HEK293 (cell line): ENCODE data around the gene OVCH2.

Source experiments
- CTCF ChIA-PET: fragments of 350-600 bp; formaldehyde crosslinking; extraction: SDS; loops from one replicate; lab custom pipeline; 2021; ENCODE audit warnings: antibody characterized with exemption; lab: Yijun Ruan, JAX
- POLR2A ChIA-PET: fragments of 300-600 bp; formaldehyde crosslinking; extraction: SDS; loops from one replicate; lab custom pipeline; 2020; ENCODE audit warnings: antibody characterized with exemption, inconsistent platforms; lab: Yijun Ruan, JAX
- H3K27ac ChIP-seq: fragments of 200-500 bp; sonication (Bioruptor generic); 2 replicates; pipeline ENCODE4 v1.5.1; 2014; ENCODE audit warnings: low read depth, low read length, control low read depth, inconsistent platforms; ENCODE audit errors: extremely low read depth
- H3K36me3 ChIP-seq, 2 experiments: fragments of 200-500 bp in 1 of 2; sonication (Bioruptor generic) in 1 of 2; 1 replicate in 1 of 2; 2 replicates in 1 of 2; pipeline ENCODE4 v1.5.1; 2014 to 2017; ENCODE audit warnings: inconsistent platforms in 2 of 2, low read length in 2 of 2; ENCODE audit not compliant: control insufficient read depth in 2 of 2, insufficient read depth in 1 of 2
- H3K4me1 ChIP-seq: fragments of 200-500 bp; sonication (Bioruptor generic); 2 replicates; pipeline ENCODE4 v1.5.1; 2014; ENCODE audit warnings: mild to moderate bottlenecking, low read length, inconsistent platforms; ENCODE audit not compliant: control insufficient read depth, insufficient read depth
- H3K4me3 ChIP-seq: 2 replicates; pipeline ENCODE4 v1.5.1; 2011; ENCODE audit warnings: low read depth, mild to moderate bottlenecking, control low read depth, low read length, moderate library complexity
- H3K9me3 ChIP-seq: fragments of 200-500 bp; sonication (Bioruptor generic); 2 replicates; pipeline ENCODE4 v1.5.1; 2014; ENCODE audit warnings: low read depth, low read length, inconsistent platforms; ENCODE audit not compliant: control insufficient read depth, insufficient read depth
- GFI1B ChIP-seq: fragments of 450-650 bp; formaldehyde crosslinking; IDR thresholded peaks from 2 replicates; pipeline ENCODE4 v1.5.1; 2016; ENCODE audit warnings: missing biosample characterization, missing genetic modification characterization
- KLF16 ChIP-seq: fragments of 450-650 bp; formaldehyde crosslinking; IDR thresholded peaks from 2 replicates; pipeline ENCODE4 v1.5.1; 2017; ENCODE audit warnings: missing biosample characterization, missing genetic modification characterization
- SALL2 ChIP-seq: fragments of 450-650 bp; formaldehyde crosslinking; IDR thresholded peaks from 2 replicates; pipeline ENCODE4 v1.5.0; 2017; ENCODE audit warnings: missing biosample characterization, mild to moderate bottlenecking, missing genetic modification characterization, borderline replicate concordance
- TRIM28 ChIP-seq: IDR thresholded peaks from 2 replicates; pipeline ENCODE4 v1.6.1; 2011; ENCODE audit warnings: low read length, control low read depth, borderline replicate concordance
- ZBTB7A ChIP-seq: fragments of 450-650 bp; formaldehyde crosslinking; IDR thresholded peaks from 2 replicates; pipeline ENCODE4 v1.5.1; 2016; ENCODE audit warnings: low read depth, missing biosample characterization, missing genetic modification characterization
- ZFP41 ChIP-seq: fragments of 450-650 bp; formaldehyde crosslinking; IDR thresholded peaks from 2 replicates; pipeline ENCODE4 v1.5.1; 2016; ENCODE audit warnings: missing biosample characterization, missing genetic modification characterization, borderline replicate concordance
- ZNF202 ChIP-seq: fragments of 450-650 bp; formaldehyde crosslinking; IDR thresholded peaks from 2 replicates; pipeline ENCODE4 v1.5.1; 2016; ENCODE audit warnings: missing biosample characterization, missing genetic modification characterization, borderline replicate concordance
- ZNF223 ChIP-seq: fragments of 450-650 bp; formaldehyde crosslinking; IDR thresholded peaks from 2 replicates; pipeline ENCODE4 v1.5.1; 2016; ENCODE audit warnings: missing biosample characterization, missing genetic modification characterization
- ZNF266 ChIP-seq: fragments of 450-650 bp; formaldehyde crosslinking; IDR thresholded peaks from 2 replicates; pipeline ENCODE4 v1.5.1; 2016; ENCODE audit warnings: missing biosample characterization, missing genetic modification characterization, low read depth
- ZNF654 ChIP-seq: fragments of 450-650 bp; formaldehyde crosslinking; IDR thresholded peaks from 2 replicates; pipeline ENCODE4 v1.5.1; 2016; ENCODE audit warnings: low read depth, missing biosample characterization, missing genetic modification characterization
- ZNF76 ChIP-seq: fragments of 450-650 bp; formaldehyde crosslinking; IDR thresholded peaks from 2 replicates; pipeline ENCODE4; 2016; ENCODE audit warnings: low read depth, missing biosample characterization, missing genetic modification characterization, borderline replicate concordance
- ZNF791 ChIP-seq: fragments of 450-650 bp; formaldehyde crosslinking; IDR thresholded peaks from 2 replicates; pipeline ENCODE4 v1.5.1; 2016; ENCODE audit warnings: missing biosample characterization, missing genetic modification characterization
- TF ChIP-seq, protein P1 (sequence below): fragments of 450-650 bp; formaldehyde crosslinking; IDR thresholded peaks from 2 replicates; pipeline ENCODE4 v1.5.1; 2016; ENCODE audit warnings: missing biosample characterization, missing genetic modification characterization, borderline replicate concordance
- TF ChIP-seq, protein P2 (sequence below): fragments of 450-650 bp; formaldehyde crosslinking; IDR thresholded peaks from 2 replicates; pipeline ENCODE4 v1.5.1; 2017; ENCODE audit warnings: missing biosample characterization, missing genetic modification characterization
- TF ChIP-seq, protein P3 (sequence below): fragments of 450-650 bp; formaldehyde crosslinking; IDR thresholded peaks from 2 replicates; pipeline ENCODE4 v1.5.1; 2016; ENCODE audit warnings: missing biosample characterization, missing genetic modification characterization, borderline replicate concordance
- TF ChIP-seq, protein P4 (sequence below): fragments of 450-650 bp; formaldehyde crosslinking; IDR thresholded peaks from 2 replicates; pipeline ENCODE4 v1.5.1; 2016; ENCODE audit warnings: missing biosample characterization, missing genetic modification characterization
- TF ChIP-seq, protein P5 (sequence below): fragments of 450-650 bp; formaldehyde crosslinking; IDR thresholded peaks from 2 replicates; pipeline ENCODE4 v1.5.1; 2016; ENCODE audit warnings: missing biosample characterization, missing genetic modification characterization

OVCH2 gene

DNA sequence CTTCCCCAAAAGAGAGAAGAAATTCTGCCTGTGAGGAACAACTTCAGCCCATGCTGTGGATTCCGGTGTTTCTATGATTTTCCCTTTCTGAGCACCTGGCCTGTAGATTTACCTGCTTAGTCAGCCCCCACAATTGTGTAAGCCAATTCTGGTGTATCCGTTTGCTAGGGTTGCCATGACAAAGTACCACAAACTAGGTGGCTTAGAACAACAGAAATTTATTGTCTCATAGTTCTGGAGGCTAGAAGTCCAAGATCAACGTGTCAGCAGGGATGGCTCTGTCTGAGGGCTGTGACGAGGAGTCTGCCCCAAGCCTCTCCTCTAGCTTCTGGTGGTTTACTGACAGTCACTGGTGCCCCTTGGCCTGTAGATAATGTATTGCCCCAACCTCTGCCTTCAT is 17.0 kb downstream of the OVCH2 start (continued):
- TF ChIP-seq, protein P1, sequence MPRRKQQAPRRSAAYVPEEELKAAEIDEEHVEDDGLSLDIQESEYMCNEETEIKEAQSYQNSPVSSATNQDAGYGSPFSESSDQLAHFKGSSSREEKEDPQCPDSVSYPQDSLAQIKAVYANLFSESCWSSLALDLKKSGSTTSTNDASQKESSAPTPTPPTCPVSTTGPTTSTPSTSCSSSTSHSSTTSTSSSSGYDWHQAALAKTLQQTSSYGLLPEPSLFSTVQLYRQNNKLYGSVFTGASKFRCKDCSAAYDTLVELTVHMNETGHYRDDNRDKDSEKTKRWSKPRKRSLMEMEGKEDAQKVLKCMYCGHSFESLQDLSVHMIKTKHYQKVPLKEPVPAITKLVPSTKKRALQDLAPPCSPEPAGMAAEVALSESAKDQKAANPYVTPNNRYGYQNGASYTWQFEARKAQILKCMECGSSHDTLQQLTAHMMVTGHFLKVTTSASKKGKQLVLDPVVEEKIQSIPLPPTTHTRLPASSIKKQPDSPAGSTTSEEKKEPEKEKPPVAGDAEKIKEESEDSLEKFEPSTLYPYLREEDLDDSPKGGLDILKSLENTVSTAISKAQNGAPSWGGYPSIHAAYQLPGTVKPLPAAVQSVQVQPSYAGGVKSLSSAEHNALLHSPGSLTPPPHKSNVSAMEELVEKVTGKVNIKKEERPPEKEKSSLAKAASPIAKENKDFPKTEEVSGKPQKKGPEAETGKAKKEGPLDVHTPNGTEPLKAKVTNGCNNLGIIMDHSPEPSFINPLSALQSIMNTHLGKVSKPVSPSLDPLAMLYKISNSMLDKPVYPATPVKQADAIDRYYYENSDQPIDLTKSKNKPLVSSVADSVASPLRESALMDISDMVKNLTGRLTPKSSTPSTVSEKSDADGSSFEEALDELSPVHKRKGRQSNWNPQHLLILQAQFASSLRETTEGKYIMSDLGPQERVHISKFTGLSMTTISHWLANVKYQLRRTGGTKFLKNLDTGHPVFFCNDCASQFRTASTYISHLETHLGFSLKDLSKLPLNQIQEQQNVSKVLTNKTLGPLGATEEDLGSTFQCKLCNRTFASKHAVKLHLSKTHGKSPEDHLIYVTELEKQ = no peak

DNA sequence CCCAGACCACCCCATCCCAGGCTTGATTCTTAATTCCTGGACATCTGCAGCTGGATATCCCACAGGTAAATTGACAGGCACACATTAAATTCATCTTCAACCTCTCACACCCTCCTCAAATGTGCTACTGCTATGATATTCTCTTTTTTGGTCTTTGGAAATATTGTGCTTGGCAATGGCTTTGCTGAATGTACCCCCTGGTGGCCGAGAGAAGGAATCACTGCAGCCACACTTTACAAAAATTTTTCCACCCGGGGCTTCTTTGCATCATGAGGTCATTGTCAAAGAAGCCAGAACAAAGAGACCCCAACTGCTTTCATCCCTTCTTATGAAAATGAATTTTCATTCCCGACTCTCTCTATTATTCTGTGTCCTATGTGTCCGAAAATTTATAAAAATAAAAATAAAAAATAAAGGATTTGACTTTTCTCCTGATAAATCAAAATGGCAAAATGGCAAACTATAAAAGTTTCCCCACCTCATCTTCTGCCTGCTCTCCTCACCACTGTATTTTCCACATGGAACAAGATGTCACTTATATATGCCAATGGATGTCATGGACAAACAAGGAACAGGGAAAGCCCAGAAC is 17.9 kb downstream of the OVCH2 start:
- ChIA-PET CTCF (interaction anchor here (0.8 to 5.7 kb wide), 7 partner anchors 9 to 590 kb away, joined by 3 to 36 read pairs (median 5); no protein-coding TSS in a partner anchor), POLR2A (no interaction called here)
- no peaks in the 10 kb centered on the region; the same call in none of the 2 replicates for H3K4me1 ChIP-seq

DNA sequence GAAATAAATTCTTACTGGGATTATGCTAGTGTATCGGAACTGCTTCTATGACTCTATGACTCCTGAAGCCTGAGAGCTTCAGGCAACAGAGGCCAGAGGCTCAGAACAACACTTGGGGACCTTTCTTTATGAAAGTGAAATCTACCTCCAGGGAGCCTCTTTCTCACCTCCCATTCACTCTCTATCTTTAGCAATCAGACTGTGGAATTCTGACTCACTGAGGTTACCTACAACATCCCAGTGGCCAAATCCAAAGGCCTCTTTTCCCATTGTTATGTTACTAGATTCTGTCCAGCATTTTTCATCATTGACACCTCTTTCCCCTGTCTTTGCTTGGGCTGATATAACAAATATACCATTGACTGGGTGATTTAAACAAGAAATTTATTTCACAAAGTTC is 18.9 kb downstream of the OVCH2 start:
- no peaks in the 10 kb centered on the region; the same call in none of the 2 replicates for H3K4me1 ChIP-seq
- POLR2A ChIA-PET = no interaction called here
- no peak overlapping the region for H3K4me3 ChIP-seq
- H3K27ac ChIP-seq = no peak overlapping the region
- CTCF ChIA-PET = interaction anchor here (0.6 to 5.7 kb wide), 11 partner anchors 9 to 589 kb away, joined by 3 to 36 read pairs (median 4); no protein-coding TSS in a partner anchor
- H3K36me3 ChIP-seq = no peaks in the 10 kb centered on the region
- TF ChIP-seq TRIM28 = no peak
- TF ChIP-seq, protein P2, sequence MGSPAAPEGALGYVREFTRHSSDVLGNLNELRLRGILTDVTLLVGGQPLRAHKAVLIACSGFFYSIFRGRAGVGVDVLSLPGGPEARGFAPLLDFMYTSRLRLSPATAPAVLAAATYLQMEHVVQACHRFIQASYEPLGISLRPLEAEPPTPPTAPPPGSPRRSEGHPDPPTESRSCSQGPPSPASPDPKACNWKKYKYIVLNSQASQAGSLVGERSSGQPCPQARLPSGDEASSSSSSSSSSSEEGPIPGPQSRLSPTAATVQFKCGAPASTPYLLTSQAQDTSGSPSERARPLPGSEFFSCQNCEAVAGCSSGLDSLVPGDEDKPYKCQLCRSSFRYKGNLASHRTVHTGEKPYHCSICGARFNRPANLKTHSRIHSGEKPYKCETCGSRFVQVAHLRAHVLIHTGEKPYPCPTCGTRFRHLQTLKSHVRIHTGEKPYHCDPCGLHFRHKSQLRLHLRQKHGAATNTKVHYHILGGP (tag by site-specific recombination) = no peak
- TF ChIP-seq, protein P1 = no peak
- TF ChIP-seq, protein P3, sequence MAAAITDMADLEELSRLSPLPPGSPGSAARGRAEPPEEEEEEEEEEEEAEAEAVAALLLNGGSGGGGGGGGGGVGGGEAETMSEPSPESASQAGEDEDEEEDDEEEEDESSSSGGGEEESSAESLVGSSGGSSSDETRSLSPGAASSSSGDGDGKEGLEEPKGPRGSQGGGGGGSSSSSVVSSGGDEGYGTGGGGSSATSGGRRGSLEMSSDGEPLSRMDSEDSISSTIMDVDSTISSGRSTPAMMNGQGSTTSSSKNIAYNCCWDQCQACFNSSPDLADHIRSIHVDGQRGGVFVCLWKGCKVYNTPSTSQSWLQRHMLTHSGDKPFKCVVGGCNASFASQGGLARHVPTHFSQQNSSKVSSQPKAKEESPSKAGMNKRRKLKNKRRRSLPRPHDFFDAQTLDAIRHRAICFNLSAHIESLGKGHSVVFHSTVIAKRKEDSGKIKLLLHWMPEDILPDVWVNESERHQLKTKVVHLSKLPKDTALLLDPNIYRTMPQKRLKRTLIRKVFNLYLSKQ = no peak
- TF ChIP-seq SALL2 = no peak
- no peak for TF ChIP-seq GFI1B (tag by site-specific recombination)
- TF ChIP-seq ZNF76 = no peak
- TF ChIP-seq ZFP41 (tag by site-specific recombination) = no peak
- TF ChIP-seq, protein P4, sequence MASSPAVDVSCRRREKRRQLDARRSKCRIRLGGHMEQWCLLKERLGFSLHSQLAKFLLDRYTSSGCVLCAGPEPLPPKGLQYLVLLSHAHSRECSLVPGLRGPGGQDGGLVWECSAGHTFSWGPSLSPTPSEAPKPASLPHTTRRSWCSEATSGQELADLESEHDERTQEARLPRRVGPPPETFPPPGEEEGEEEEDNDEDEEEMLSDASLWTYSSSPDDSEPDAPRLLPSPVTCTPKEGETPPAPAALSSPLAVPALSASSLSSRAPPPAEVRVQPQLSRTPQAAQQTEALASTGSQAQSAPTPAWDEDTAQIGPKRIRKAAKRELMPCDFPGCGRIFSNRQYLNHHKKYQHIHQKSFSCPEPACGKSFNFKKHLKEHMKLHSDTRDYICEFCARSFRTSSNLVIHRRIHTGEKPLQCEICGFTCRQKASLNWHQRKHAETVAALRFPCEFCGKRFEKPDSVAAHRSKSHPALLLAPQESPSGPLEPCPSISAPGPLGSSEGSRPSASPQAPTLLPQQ = no peak
- no peak for TF ChIP-seq ZNF791 (tag by site-specific recombination)
- no peaks in the 10 kb centered on the region for H3K9me3 ChIP-seq

More for the DNA sequence above, 17.9 kb downstream of the OVCH2 start:
- Histone ChIP-seq H3K36me3 (no peaks in the 10 kb centered on the region), H3K9me3 (no peaks in the 10 kb centered on the region), H3K27ac (no peak overlapping the region), H3K4me3 (no peak overlapping the region)
- TF ChIP-seq ZNF202 (tag by site-specific recombination) (no peak), ZNF654 (peak; percentile 45), ZBTB7A (no peak), ZNF223 (tag by site-specific recombination) (no peak), KLF16 (tag by site-specific recombination) (no peak), ZFP41 (tag by site-specific recombination) (no peak), ZNF266 (no peak)
- TF ChIP-seq, protein P5, sequence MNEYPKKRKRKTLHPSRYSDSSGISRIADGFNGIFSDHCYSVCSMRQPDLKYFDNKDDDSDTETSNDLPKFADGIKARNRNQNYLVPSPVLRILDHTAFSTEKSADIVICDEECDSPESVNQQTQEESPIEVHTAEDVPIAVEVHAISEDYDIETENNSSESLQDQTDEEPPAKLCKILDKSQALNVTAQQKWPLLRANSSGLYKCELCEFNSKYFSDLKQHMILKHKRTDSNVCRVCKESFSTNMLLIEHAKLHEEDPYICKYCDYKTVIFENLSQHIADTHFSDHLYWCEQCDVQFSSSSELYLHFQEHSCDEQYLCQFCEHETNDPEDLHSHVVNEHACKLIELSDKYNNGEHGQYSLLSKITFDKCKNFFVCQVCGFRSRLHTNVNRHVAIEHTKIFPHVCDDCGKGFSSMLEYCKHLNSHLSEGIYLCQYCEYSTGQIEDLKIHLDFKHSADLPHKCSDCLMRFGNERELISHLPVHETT = no peak
